OCI-LY3 (cell line): Measurements from ENCODE around the gene RAB32.

Experiments used
- CTCF ChIP-seq: fragments of 200-600, 300-600 bp; sonication (generic); IDR thresholded peaks from 2 replicates; pipeline ENCODE4 v1.5.1; 2014; ENCODE audit warnings: antibody characterized with exemption, low read length, low read depth
- EZH2phosphoT487 ChIP-seq: fragments of 200-600 bp; shearing (Covaris generic); IDR thresholded peaks from 2 replicates; pipeline ENCODE4 v1.6.1; 2018; ENCODE audit warnings: antibody characterized with exemption, mixed run types, low read depth

DNA sequence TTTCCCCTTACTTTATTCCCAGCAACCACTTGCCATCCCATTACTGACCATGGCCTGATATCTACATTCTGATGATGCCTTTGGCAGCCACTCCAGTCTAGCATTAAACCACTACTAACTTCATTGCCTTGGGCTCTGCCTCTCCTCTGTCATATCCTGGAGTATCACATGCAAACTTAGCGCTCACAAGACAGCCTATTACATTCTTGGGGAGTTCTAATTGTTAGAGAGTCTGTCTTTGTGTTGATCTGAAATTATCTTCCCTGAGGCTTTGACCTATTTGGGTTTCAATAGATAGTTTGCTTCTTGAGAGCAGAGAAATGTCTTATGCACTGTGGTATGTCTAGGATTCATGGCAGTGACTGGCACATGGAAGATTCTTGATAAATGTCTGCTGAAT lies 40.5 kb upstream of the RAB32 start:
- no peak for TF ChIP-seq CTCF
- TF ChIP-seq EZH2phosphoT487, result no peak
